GM10847 (cell line): ENCODE measurements around the gene NUP93.

Experiments
- POLR2A ChIP-seq: IDR thresholded peaks from 2 replicates; pipeline ENCODE4 v1.6.1; 2011; ENCODE audit not compliant: insufficient read length; ENCODE audit errors: extremely low read depth

Gene NUP93

DNA sequence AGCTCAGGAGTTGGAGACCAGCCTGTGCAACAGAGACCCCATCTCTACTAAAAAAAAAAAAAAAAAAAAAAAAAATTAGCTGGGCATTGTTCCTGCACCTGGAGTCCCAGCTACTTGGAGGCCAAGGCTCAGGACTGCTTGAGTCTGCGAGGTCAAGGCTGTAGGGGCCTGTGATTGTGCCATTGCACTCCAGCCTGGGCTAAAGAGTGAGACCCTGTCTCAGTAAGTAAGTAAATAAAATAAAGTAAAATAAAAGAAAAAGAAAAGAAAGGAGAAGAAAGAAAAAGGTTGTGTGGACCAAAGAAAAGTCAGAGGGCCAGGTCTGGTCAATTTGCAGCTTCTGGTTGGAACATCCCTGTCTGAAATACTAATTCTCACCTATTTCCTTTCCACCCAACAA, 29.3 kb upstream of the NUP93 start:
- TF ChIP-seq POLR2A = no peak

DNA sequence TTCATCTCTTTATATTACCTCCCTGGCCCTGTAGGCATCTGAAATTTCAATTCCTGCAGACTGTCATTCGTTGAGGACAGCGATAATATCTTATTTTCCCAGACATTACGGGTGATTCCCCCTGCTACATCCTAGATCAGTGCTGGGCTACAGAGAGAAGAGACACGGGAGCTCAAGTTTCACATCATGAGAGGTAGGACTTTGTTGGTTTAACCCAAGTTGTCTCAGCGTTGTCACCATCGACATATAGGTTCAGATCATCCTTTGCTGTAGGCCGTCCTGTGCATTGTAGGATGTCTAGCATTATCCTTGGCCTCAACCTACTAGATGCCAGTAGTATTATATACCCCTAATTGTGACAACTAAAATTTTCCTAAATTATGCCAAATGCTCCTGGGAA, 28.4 kb upstream of the NUP93 start:
- TF ChIP-seq POLR2A = no peak

DNA sequence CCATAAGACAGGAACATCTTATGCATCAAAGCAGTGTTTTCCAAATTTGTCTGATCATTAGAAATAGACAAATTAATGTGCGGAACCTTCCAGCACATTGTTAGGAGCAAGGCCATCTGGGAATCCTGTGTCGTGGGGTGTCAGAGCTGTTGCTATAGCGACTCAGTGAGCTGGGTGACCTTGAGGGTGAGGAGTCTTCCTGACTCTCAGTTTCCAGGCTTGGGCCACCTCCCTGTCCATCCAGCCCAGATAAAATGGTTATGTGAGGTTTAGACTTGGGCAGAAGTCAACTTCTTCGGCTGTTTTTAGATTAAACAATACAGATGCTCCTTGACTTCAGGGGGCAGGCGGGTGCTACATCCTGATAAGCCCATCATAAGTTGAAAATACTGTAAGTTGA, 27.1 kb upstream of the NUP93 start:
- no peak for TF ChIP-seq POLR2A

DNA sequence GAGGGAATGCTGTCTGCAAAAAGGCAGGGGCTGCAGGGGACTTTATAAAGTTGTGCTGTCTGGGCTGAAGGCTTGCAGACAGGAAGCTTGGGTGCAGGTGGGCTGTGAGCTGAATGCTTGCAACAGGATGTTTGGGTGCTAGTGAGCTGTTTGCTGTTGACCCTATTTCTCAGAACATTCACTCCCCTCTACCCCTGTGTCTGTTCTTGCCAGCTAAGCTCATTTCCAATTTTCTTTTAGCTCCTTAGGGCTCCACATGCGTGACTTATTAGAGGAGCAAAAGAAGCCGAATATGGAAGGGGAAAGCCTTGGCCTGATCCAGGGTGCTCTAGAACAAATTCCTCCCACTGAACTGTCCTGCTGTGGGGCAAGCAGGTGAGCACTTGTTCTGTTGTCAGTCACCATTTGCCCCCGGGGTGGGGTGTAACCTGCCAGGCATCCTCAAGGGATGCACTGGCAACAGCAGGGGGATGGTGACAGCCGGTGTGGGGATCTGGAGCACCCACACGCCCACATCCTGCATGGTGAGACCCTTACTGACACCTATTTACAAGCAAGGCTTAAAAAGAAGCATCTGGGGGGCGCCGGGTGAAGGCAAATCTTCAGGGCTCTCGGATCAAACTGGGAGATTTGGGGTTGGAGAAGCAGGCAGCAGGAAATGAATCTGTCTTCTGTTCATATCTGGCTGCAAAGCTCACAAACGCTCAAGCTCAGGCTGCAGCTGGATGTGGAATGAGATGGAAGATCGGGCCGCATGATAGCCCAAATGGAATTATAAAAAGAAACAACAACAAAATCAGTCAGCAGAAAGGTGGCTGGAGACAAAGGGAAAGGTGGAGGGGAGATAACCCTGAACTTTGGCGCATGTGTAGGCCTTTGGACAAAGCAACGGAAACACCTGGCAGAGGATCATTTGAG, 21.1 kb upstream of the NUP93 start:
- TF ChIP-seq POLR2A = no peak

DNA sequence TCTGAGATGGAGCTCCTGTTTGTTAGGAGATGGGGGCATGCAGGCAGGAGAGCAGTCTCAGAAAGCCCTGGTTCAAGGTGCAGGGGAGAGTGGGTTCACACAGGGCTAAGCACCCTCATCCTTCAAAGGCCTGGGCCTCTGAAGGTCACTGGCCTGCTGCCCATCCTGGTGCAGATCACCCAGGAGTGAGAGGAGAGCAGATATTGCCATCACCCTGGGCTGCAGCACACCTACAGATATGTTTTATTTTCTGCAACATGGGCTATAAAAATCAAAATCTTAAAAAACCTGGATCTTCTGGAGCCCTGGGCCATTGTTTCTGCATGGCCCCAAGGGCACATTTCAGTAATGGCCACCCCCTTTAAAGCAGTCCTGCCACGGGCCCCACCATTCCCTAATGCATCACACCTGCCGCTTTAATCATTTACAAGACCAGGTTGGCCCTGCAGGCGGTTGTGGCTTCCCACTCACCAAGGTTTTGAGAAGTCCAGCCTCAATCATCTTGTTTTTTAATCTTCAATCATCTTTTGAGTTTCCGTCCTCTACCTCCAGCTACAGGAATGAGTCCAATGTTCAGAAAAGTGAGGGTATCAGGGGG, 20.4 kb upstream of the NUP93 start:
- TF ChIP-seq POLR2A = no peak

DNA sequence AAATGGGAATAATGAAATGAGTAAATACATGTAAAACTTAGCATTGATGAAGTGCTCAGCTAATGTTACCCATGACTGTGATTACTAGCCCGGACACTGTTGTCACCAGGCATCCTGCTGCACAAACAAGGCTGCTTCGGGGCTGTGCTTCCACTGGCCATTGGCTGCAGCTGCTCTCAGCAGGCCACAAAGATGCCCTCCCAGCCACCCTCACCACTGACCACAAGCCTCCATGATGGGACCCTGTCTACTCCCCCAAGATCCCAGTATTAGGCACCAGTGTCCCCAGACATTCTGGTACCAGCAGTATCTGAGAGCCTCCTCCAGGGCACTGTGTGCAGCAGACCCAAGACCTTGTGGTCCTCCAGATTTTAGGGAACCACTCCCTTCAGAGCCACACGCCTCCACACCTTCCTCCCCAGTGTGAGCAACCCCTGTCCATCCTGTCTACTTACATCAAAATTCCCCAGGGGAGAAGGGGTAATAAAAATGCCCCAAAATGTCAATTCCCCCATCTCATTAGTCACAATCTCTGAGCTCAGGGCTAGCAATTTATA, 19.7 kb upstream of the NUP93 start:
- TF ChIP-seq POLR2A = no peak

DNA sequence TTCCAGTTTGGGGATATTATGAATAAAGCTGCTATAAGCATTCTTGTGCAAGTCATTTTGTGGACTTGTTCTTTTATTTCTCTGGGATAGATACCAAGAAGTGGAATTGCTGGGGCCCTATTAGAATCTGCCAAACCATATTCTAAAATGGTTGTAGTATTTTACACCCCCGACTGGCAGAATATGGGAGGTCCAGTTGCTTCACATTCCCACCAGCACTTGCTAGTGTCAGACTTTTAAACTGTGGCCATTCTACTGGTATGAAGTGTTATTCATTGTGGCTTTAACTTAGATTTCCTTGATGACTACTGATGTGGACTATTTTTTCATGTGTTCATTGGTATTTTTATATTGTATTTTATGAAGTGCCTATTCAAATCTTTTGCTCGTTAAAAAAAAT, 18.1 kb upstream of the NUP93 start:
- TF ChIP-seq POLR2A = no peak

DNA sequence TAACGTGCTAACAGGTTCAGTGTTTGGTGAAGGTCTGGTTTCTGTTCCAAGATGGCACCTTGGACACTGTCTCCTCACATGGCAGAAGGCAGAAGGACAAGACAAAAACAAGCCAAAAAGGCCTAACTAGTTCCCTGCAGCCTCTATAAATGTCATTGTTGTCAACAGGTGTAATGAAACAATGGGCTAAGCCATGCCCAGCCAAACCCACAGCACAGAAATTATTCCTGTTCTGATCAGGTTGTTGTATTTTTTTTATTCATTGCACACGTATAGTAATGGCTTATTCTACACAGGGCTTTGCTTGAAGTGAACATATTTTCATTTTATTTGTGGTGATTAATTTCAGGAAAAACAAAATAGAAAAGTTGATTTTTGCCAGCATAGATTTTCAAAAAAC, 16.1 kb upstream of the NUP93 start:
- TF ChIP-seq POLR2A = no peak

DNA sequence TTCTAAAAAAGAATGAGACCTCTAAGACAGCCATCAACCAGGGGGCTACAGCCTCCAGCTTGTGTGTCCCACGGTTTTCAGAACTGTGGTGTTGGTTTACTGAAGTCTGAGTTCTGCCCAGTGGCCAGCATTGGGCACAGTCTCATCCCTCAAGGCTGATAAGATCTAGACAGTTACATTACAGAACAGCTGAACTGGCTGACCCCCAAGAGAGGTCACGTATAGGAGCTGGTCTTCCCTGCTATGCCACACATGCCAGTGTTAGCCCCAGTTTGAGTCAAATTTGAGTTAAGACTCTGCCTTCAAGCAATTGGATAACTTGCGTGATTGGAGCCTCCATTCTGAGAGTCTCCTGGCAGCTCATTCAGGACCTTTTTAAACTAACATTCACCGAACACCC, 14.8 kb upstream of the NUP93 start:
- TF ChIP-seq POLR2A = no peak

DNA sequence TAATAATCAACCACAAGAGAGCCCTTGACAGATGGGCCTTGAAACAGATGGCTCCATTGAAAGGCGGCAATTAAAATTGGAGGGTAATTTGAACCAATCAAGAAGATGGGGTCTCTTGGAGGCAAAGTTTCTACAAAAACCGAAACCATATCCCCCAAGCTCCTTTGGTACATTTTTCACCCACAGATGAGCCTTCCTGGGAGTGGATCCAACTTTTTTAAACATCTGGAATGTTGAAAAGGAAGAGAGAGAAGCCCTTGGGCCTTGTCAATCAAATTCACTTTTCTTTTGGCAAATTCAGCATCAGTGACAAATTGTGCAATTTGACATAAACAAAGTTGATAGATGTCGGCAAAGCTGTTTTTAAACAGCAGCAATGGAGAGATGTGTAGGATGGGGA, 13.2 kb upstream of the NUP93 start:
- no peak for TF ChIP-seq POLR2A

DNA sequence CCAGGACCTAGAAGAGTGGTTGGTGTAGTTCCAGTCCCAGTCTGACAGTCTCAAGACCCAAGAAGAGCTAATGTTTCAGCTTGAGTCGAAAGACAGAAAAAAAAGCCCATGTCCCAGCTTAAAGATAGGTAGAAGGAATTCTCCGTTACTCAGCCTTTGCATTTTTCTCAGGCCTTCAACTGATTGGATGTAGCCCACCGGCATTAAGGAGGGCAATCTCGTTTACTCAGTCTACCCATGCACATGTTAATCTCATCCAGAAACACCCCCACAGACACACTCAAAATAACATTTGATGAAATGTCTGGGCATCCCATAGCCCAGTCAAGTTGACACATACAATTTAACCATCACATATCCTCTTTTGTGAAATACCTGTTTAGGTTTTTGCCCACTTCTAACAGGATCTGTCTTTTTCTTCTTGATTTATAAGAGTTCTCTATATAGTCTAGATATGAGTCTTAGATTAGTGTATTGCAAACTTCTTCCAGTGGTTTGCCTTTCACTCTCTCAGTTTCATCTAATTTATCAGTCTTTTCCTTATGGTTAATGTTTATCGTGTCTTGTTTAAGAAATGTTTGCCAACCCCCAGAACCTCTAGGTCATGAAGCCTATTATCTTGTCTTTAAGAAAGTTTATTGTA, 7.6 kb upstream of the NUP93 start:
- no peak for TF ChIP-seq POLR2A

DNA sequence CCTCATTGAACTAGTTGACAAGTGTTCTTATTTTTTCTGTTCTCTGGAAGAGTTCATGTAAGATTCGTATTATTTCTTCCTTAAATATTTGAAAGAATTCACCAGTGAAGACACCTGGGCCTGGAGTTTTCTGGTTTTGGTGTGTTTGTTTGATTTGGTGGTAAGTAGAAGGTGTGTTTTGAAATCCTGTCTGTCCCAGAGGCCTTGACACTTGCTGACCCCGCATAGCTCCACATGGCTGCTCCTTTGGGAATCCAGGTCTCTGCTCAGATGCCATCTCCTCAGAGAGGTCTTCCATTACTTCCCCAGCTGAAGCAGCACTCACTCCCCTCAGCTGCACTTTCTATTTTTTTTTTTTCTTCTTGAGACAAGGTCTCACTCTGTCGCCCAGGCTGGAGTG, 5.7 kb upstream of the NUP93 start:
- no peak for TF ChIP-seq POLR2A

DNA sequence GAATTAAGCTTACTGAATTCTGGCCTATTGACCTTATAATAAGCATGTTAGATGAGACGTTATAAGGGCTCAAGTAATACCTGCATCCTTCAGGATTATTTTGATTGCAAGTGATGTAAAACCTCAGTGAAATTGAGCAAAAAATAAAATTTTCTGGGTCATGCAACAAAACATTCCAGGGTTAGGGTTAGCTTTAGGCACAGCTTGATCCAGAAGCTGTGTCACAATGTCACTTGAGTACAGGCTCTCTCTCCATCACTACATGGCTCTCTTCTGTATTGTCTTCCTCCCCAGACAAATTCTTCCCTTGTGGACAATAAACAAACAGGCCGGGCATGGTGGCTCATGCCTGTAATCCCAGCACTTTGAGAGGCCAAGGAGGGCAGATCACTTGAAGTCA, 3.6 kb upstream of the NUP93 start:
- no peak for TF ChIP-seq POLR2A

DNA sequence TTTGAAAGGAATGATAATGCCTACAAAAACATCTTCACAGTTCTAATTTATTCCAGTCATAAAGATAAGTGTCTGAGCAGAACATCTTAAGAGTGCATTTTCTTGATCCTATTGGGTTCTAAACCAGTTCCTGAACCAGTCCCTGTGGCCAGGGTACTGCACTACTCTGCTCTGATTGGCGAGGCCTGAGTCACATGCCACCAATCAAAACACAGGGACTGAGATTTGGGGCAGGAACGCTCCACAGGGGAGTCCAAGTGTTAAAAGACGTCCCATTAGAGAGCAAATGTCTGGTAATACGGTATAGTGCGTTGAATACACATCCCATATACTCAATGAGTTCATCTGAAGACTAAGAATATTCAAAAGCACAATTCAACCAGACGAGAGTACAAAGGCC, 3.0 kb upstream of the NUP93 start:
- TF ChIP-seq POLR2A = no peak

DNA sequence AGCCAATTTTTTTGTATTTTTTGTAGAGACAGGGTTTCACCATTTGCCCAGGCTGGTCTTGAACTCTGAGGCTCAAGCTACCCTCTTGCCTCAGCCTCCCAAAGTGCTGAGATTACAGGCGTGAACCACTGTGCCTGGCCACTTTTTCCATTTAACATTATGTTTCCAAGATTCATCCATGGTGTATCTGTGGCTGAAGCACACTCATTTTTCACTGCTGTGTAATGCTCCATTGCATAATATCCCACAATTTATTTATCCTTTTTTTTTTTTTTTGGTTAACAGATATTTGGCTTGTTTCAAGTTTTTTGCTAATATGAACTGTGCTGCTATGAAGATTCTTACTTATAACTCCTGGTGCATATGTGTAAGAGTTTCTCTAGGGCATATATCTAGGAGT, 1.9 kb upstream of the NUP93 start:
- no peak for TF ChIP-seq POLR2A

DNA sequence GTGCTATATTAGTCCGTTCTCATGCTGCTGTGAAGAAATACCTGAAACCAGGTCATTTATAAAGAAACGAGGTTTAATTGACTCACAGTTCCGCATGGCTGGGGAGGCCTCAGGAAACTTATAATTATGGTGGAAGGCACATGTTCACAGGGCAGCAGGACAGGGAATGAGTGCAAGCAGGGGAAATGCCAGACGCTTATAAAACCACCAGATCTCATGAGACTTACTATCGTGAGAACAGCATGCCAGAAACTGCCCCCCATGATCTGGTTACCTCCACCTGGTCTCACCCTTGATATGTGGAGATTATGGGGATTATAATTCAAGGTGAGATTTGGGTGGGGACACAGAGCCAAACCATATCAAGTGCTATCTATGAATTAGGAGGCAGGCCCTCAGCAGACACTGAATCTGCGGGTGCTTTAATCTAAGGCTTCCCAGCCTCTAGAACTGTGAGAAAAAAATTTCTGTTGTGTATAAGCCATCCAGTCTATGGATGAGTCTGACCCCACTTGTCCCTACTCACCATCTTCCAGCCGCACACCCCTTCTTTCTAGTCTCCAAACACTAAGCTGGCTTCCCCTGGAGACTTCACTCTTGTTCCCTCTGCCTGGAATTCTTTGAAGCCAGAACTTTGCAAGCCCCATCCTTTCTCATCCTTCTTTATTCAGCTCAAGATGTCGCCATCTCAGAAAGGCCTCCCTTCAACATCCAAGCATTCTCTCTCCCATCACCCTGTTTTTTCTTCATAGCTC, 772 bp upstream of the NUP93 start:
- TF ChIP-seq POLR2A = no peak

DNA sequence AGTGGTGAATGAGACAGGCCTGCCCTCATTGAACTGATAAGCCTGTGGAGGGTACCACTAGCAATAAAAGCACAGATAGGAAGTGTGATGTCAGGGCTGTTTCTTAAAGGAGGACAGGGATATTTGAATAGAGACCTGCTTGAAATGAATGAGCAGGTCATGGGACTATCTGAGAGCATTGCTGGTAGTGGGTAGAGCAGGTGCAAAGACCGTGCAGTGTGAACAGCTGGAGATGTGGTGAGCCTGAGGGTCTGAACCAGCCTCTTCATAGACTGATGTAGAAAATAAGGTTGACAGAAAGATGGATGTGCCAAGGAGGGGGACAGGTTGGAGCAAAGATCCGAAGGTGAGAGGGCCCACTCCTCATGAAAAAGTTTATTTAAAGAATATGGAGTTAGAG, 2.4 kb downstream of the NUP93 start:
- no peak for TF ChIP-seq POLR2A
